GM12874 (cell line): ENCODE results near the gene PRDM16.

ENCODE experiments used
- TF ChIP-seq, protein P1 (sequence below): IDR thresholded peaks from 2 replicates; pipeline ENCODE4 v1.5.1; 2011; ENCODE audit warnings: low read depth, mild to moderate bottlenecking, control low read depth, low read length, moderate library complexity; ENCODE audit not compliant: insufficient read depth

PRDM16 gene

DNA sequence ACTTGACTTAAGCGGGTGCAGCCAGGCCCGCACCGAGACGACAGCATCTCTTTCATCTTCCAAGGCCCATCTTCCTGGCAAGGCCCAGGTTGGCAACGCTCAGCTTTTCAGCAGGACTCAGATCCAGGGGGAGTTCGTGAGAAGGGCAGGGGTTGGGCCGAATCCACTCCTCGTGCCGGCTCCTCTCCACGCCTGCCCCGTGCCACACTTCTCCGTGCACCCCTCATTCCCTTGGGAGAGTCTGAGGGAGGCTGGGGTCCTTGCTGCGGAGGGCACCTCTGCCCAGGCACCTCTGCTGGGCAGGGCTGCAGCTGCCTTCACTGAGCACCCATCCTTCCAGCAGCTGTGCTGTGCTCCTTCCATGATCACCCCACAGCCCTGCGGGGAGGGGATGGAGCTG is 22.3 kb downstream of the PRDM16 start:
- TF ChIP-seq, protein P1, sequence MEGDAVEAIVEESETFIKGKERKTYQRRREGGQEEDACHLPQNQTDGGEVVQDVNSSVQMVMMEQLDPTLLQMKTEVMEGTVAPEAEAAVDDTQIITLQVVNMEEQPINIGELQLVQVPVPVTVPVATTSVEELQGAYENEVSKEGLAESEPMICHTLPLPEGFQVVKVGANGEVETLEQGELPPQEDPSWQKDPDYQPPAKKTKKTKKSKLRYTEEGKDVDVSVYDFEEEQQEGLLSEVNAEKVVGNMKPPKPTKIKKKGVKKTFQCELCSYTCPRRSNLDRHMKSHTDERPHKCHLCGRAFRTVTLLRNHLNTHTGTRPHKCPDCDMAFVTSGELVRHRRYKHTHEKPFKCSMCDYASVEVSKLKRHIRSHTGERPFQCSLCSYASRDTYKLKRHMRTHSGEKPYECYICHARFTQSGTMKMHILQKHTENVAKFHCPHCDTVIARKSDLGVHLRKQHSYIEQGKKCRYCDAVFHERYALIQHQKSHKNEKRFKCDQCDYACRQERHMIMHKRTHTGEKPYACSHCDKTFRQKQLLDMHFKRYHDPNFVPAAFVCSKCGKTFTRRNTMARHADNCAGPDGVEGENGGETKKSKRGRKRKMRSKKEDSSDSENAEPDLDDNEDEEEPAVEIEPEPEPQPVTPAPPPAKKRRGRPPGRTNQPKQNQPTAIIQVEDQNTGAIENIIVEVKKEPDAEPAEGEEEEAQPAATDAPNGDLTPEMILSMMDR, result no peak

DNA sequence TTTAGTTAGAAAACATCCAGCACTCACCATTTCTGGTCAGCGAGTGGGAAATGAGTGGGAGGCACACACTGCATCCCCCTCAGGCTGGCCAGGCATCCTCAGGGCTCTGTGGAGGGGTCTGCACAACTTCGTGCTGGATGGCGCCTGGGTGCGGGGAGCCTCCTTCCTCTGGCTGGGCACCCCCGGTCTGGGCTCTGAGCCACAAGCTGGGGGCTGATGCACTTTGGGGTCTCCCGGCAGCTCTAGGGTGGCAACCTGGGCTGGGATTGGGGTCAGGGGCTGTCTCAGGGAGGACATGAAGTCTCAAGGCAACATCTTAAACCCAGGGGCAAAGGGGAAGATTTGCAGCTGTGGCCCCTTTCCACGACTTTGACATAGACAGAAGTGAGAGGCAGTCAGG is 23.5 kb downstream of the PRDM16 start:
- TF ChIP-seq, protein P1, result no peak

DNA sequence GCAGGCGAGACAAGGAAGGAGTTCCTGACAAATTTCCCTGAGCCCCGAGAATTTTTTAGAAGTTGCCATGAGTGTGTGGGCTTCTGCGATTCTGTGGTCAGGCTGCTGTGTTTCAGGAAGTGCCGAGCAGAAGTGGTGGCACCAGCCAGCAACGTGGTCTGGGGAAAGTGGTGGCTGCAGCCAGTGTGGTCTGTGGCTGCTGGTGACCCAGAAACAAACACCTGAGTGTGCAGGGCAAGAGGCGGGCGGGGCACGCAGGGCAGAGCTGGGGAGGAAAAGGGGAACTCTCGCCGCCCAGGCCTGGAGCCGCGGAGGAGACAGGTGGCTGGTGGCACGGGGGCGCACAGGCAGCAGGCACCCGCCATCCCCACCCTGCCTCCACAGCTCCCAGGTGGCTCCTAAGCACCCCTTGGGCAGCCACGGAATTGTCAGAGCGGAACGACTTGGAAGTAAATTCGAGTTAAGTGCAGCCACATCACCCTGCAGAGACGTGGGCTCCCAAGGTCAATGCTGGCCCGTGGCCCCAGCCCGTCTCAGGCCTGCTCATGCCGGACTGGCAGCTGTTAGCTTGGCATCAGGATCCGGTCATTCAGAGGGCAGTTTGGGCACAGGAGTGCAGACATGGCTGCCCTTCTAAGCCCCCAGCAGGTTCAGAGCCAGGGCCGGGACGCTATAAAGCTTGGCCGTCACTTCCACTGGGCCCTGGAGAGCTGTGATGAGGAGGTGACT is 25.1 kb downstream of the PRDM16 start:
- TF ChIP-seq, protein P1, result no peak

DNA sequence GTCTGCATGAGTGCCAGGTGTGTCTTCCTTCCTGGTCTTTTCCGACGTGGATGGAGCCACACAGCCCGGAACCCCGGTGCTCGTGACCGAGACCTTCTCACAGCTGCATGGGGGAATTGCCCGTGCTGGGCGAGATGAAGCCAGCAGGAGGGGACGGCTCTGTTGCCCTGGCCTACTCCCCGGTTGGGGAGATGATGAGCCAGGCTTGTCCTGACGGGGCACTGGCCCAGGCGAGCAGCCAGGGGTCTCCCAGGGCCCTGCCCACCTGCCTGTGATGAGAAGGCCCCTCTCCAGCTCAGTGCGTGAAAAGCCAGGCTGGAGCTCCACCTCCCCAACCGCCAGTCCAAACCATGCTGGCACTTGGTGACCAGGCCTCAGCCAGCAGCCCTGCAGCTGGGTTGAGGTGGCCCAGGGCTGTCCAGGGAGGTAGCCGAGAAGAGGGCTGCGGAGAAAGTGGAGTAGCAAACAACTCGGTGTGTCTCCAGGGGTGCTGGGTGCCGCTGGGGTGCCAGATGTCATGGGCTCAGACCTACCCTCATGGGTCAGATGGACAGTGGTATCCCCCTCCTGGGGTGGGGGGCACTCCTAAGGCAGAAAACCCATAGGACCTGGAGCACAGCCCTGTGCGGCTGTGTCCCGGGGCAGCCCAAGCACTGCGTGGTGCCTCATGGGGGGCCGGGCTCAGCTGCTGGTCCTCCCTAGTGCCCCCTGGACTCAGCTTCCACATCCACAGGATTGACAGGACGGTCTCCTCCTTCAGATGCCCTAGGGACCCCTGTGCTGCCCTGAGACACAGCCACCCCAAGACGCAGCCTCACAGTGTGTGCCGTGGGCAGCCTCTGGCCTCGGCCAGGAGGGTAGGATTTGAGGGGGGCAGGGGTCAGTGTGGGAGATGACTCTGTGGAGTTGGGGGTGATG is 26.1 kb downstream of the PRDM16 start:
- TF ChIP-seq, protein P1, result no peak

DNA sequence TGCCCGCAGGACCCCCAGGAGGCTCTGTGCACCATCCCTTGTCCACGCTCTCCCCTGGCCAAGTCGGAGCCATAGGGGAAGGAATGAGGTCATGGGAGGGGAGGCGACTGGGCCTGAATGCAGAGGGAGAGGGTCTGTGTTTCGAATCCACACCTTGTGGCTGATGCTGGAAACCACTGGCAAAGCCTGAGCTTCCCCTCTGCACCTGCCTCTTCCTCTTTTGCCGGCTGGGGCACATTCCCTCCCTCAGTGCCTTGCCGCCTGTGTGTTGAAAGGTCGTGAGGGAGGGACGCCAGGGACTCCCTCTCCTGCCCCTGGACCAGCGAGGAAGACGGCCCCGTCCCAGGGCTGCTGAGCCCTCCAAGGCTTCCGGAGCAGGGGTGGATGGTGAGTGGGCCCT is 27.3 kb downstream of the PRDM16 start:
- TF ChIP-seq, protein P1, result no peak

DNA sequence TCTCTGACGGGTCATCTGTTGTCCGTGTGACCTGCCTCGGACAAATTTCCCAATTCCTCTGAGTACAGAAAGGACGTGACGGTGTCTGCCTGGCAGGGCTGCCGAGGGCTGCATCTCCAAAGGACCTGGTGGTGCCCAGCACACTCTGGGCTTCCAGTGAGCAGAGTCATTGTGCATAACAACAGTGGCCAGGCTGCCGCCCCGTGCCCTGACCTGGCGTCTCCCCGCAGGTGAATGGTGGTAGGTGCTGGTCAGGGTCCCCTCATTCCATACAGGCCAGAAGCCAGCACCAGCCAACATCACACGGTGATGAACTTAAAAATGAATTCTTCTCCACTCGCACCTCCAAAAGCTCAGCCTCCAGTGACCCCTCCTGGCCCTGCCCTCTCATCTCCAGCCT is 28.2 kb downstream of the PRDM16 start:
- TF ChIP-seq, protein P1, result no peak

DNA sequence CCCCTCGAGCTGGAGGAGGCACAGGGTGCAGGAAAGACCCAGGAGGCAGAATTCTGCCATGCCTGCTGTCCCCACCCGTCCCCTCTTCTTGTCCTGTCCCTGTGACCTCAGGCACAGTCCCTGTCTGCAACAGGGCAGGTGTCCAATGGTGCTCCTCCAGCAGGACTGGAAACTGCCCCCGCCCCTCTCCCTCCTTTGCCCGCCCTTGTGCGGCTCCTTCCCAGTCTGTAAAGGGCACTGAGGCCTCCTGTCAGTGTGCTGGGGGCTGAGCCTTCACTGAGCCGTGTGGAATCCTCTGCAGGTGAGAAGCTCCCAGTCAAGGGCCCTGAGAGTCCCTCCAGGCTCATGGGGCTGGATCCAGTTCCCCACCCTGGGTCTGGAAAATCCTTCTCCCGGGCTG is 28.9 kb downstream of the PRDM16 start:
- TF ChIP-seq, protein P1, result no peak
